ENCODE results near the gene CNTN4. TPM values are rescaled to one million over a fixed set of nuclear protein-coding genes. Genes with fewer than 3 reads are reported as not detected.

The CNTN4 gene
- total RNA-seq, 1 donor, result under 0.01 TPM

GRCh38 chr3:2863127-2863526, 764.5 kb downstream of the CNTN4 start:
- no peak for TF ChIP-seq CTCF (IDR thresholded peaks at IDR 0.05; ENCODE audit: extremely low read depth, low read depth, low read length)
- H4K20me1 ChIP-seq (ENCODE audit: insufficient read depth, low read length), result no peaks in the 10 kb centered on the region
- no peaks in the 10 kb centered on the region for H3K79me2 ChIP-seq (ENCODE audit: insufficient read depth, low read length)
- H3K27me3 ChIP-seq (ENCODE audit: insufficient read depth, low read length), result no peaks in the 10 kb centered on the region
- no peaks in the 10 kb centered on the region for H3K4me1 ChIP-seq (ENCODE audit: insufficient read depth, low read length)
- peaks cover 4% of the 10 kb centered on the region for H3K9me3 ChIP-seq (ENCODE audit: low read depth, low read length)
- no peak overlapping the region for H3K4me2 ChIP-seq (ENCODE audit: insufficient read depth, low read length)
- DNase-seq (ENCODE audit: insufficient read length, low spot score, missing footprints), result no peak
- H3K27ac ChIP-seq (ENCODE audit: low read depth, low read length), result no peak overlapping the region
- no peak overlapping the region for H3K4me3 ChIP-seq (ENCODE audit: insufficient read depth, low read length)
- H2AFZ ChIP-seq (ENCODE audit: low read length), result no peak overlapping the region
- no peaks in the 10 kb centered on the region for H3K36me3 ChIP-seq (ENCODE audit: insufficient read depth, low read length)

DNA sequence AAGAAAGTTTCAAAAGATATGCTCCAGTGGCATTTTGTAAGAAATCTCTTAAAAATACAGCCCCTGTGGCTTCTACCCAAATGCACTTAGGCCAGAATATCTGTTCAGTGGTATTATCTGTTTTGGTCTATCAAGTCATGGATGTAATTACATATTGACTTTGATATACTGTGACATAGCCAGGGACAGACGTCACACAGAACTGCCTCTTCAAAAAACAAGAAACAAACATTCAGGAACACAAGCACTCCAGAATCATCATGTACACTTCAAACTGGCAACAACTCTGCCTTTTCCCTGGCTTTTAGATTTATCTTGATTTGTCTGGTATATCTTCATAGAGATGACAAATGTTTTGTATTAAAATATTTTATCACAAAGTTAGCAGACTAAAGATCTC, 771.2 kb downstream of the CNTN4 start:
- Histone ChIP-seq H3K36me3 (ENCODE audit: insufficient read depth, low read length) (no peaks in the 10 kb centered on the region), H3K4me3 (ENCODE audit: insufficient read depth, low read length) (no peak overlapping the region), H3K27ac (ENCODE audit: low read depth, low read length) (no peak overlapping the region), H2AFZ (ENCODE audit: low read length) (no peak overlapping the region), H3K4me1 (ENCODE audit: insufficient read depth, low read length) (no peaks in the 10 kb centered on the region), H3K4me2 (ENCODE audit: insufficient read depth, low read length) (no peak overlapping the region), H3K27me3 (ENCODE audit: insufficient read depth, low read length) (no peaks in the 10 kb centered on the region), H4K20me1 (ENCODE audit: insufficient read depth, low read length) (no peaks in the 10 kb centered on the region), H3K79me2 (ENCODE audit: insufficient read depth, low read length) (no peaks in the 10 kb centered on the region), H3K9me3 (ENCODE audit: low read depth, low read length) (peaks cover 4% of the 10 kb centered on the region)
- no peak for TF ChIP-seq CTCF (IDR thresholded peaks at IDR 0.05; ENCODE audit: extremely low read depth, low read depth, low read length)
- DNase-seq (ENCODE audit: insufficient read length, low spot score, missing footprints), result no peak

DNA sequence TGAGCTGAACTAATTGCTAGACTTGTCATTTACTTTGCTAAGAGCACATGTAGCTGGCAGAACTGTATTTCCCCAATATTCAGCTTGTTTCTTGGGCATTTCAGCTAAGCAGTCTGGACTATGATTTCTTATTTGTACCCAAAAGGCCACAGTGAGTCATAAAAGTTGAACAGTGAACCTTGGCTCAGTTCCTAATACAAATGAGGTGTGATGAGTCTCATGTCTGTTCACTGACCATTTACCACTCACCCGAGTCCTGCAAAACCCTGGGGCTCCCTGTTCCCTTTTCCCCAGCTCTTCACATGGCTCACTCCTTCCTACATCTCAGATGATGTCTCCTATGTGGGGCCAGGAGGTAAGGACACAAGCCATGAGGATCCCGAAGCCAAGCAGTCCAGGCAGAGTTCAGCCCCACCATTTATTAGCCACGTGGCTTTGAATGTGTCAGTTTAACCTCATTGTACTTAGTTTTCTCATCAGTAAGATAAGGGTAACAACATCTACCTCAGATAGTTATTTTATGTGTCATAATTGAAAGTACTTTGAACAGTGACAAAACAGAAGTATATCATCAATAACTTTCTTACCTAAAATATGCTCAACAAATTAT, 772.2 kb downstream of the CNTN4 start:
- TF ChIP-seq CTCF (IDR thresholded peaks at IDR 0.05; ENCODE audit: extremely low read depth, low read depth, low read length), result no peak
- H3K79me2 ChIP-seq (ENCODE audit: insufficient read depth, low read length), result no peaks in the 10 kb centered on the region
- H2AFZ ChIP-seq (ENCODE audit: low read length), result no peak overlapping the region
- no peaks in the 10 kb centered on the region for H3K36me3 ChIP-seq (ENCODE audit: insufficient read depth, low read length)
- H3K4me2 ChIP-seq (ENCODE audit: insufficient read depth, low read length), result no peak overlapping the region
- H4K20me1 ChIP-seq (ENCODE audit: insufficient read depth, low read length), result no peaks in the 10 kb centered on the region
- no peak for DNase-seq (ENCODE audit: insufficient read length, low spot score, missing footprints)
- no peak overlapping the region for H3K4me3 ChIP-seq (ENCODE audit: insufficient read depth, low read length)
- H3K27me3 ChIP-seq (ENCODE audit: insufficient read depth, low read length), result no peaks in the 10 kb centered on the region
- H3K27ac ChIP-seq (ENCODE audit: low read depth, low read length), result no peak overlapping the region
- no peaks in the 10 kb centered on the region for H3K4me1 ChIP-seq (ENCODE audit: insufficient read depth, low read length)
- peaks cover 6% of the 10 kb centered on the region for H3K9me3 ChIP-seq (ENCODE audit: low read depth, low read length)

DNA sequence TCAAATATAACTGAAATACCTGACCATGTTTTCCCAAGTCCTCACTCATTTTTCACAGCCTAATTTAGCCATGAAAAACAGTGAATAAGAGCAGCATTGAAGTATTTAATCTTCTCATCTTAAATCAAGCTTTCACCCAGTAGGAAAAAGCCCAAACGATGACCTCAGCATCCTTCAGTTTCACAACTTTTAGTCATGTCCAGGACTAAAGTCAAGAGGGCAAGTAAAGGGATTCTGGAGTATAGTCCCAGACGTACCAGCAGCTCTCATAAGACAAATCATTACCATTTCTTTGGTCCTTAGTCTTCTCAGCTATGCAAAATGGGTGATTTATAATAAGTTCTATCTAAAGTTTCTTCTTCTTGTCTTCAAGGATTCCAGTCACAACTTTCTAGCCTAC, 774.2 kb downstream of the CNTN4 start:
- no peaks in the 10 kb centered on the region for H4K20me1 ChIP-seq (ENCODE audit: insufficient read depth, low read length)
- TF ChIP-seq CTCF (IDR thresholded peaks at IDR 0.05; ENCODE audit: extremely low read depth, low read depth, low read length), result no peak
- H3K9me3 ChIP-seq (ENCODE audit: low read depth, low read length), result peaks cover 2% of the 10 kb centered on the region
- H3K4me3 ChIP-seq (ENCODE audit: insufficient read depth, low read length), result no peak overlapping the region
- H3K27ac ChIP-seq (ENCODE audit: low read depth, low read length), result no peak overlapping the region
- no peaks in the 10 kb centered on the region for H3K36me3 ChIP-seq (ENCODE audit: insufficient read depth, low read length)
- H3K27me3 ChIP-seq (ENCODE audit: insufficient read depth, low read length), result no peaks in the 10 kb centered on the region
- H2AFZ ChIP-seq (ENCODE audit: low read length), result no peak overlapping the region
- DNase-seq (ENCODE audit: insufficient read length, low spot score, missing footprints), result no peak
- no peak overlapping the region for H3K4me2 ChIP-seq (ENCODE audit: insufficient read depth, low read length)
- no peaks in the 10 kb centered on the region for H3K4me1 ChIP-seq (ENCODE audit: insufficient read depth, low read length)
- H3K79me2 ChIP-seq (ENCODE audit: insufficient read depth, low read length), result no peaks in the 10 kb centered on the region

Data from osteoblast (primary cell).